HEK293 (cell line): Measurements from ENCODE around the gene DDAH1.

Source experiments
- CTCF ChIA-PET: fragments of 350-600 bp; formaldehyde crosslinking; extraction: SDS; loops from one replicate; lab custom pipeline; 2021; ENCODE audit warnings: antibody characterized with exemption; lab: Yijun Ruan, JAX
- POLR2A ChIA-PET: fragments of 300-600 bp; formaldehyde crosslinking; extraction: SDS; loops from one replicate; lab custom pipeline; 2020; ENCODE audit warnings: antibody characterized with exemption, inconsistent platforms; lab: Yijun Ruan, JAX
- H3K27ac ChIP-seq: fragments of 200-500 bp; sonication (Bioruptor generic); 2 replicates; pipeline ENCODE4 v1.5.1; 2014; ENCODE audit warnings: low read depth, low read length, control low read depth, inconsistent platforms; ENCODE audit errors: extremely low read depth
- H3K36me3 ChIP-seq, 2 experiments: fragments of 200-500 bp in 1 of 2; sonication (Bioruptor generic) in 1 of 2; 1 replicate in 1 of 2; 2 replicates in 1 of 2; pipeline ENCODE4 v1.5.1; 2014 to 2017; ENCODE audit warnings: inconsistent platforms in 2 of 2, low read length in 2 of 2; ENCODE audit not compliant: control insufficient read depth in 2 of 2, insufficient read depth in 1 of 2
- H3K4me1 ChIP-seq: fragments of 200-500 bp; sonication (Bioruptor generic); 2 replicates; pipeline ENCODE4 v1.5.1; 2014; ENCODE audit warnings: mild to moderate bottlenecking, low read length, inconsistent platforms; ENCODE audit not compliant: control insufficient read depth, insufficient read depth
- H3K4me3 ChIP-seq: 2 replicates; pipeline ENCODE4 v1.5.1; 2011; ENCODE audit warnings: low read depth, mild to moderate bottlenecking, control low read depth, low read length, moderate library complexity
- H3K9me3 ChIP-seq: fragments of 200-500 bp; sonication (Bioruptor generic); 2 replicates; pipeline ENCODE4 v1.5.1; 2014; ENCODE audit warnings: low read depth, low read length, inconsistent platforms; ENCODE audit not compliant: control insufficient read depth, insufficient read depth
- AEBP2 ChIP-seq: fragments of 450-650 bp; formaldehyde crosslinking; IDR thresholded peaks from 2 replicates; pipeline ENCODE4 v1.5.1; 2016; ENCODE audit warnings: missing biosample characterization, missing genetic modification characterization, borderline replicate concordance
- PRDM10 ChIP-seq: fragments of 450-650 bp; formaldehyde crosslinking; IDR thresholded peaks from 2 replicates; pipeline ENCODE4 v1.5.1; 2016; ENCODE audit warnings: missing biosample characterization, missing genetic modification characterization
- SCRT2 ChIP-seq: fragments of 450-650 bp; formaldehyde crosslinking; IDR thresholded peaks from 2 replicates; pipeline ENCODE4 v1.5.1; 2016; ENCODE audit warnings: missing biosample characterization, missing genetic modification characterization
- ZBTB6 ChIP-seq: fragments of 450-650 bp; formaldehyde crosslinking; IDR thresholded peaks from 2 replicates; pipeline ENCODE4 v1.5.1; 2017; ENCODE audit warnings: missing biosample characterization, missing genetic modification characterization
- ZEB2 ChIP-seq: fragments of 450-650 bp; formaldehyde crosslinking; IDR thresholded peaks from 2 replicates; pipeline ENCODE4 v1.5.1; 2016; ENCODE audit warnings: missing biosample characterization, missing genetic modification characterization
- ZFP69B ChIP-seq: fragments of 450-650 bp; formaldehyde crosslinking; IDR thresholded peaks from 2 replicates; pipeline ENCODE4 v1.5.1; 2016; ENCODE audit warnings: missing biosample characterization, missing genetic modification characterization
- ZNF155 ChIP-seq: fragments of 450-650 bp; formaldehyde crosslinking; IDR thresholded peaks from 2 replicates; pipeline ENCODE4 v1.5.1; 2016; ENCODE audit warnings: missing biosample characterization, missing genetic modification characterization
- ZNF169 ChIP-seq: fragments of 450-650 bp; formaldehyde crosslinking; IDR thresholded peaks from 2 replicates; pipeline ENCODE4 v1.5.1; 2016; ENCODE audit warnings: missing biosample characterization, missing genetic modification characterization
- ZNF18 ChIP-seq: fragments of 450-650 bp; formaldehyde crosslinking; IDR thresholded peaks from 2 replicates; pipeline ENCODE4 v1.5.1; 2016; ENCODE audit warnings: missing biosample characterization, missing genetic modification characterization
- ZNF274 ChIP-seq, 2 experiments: fragments of 200-500 bp in 1 of 2; fragments of 450-650 bp in 1 of 2; sonication (Bioruptor generic) in 1 of 2; formaldehyde crosslinking in 1 of 2; IDR thresholded peaks; 2 replicates each; pipeline versions ENCODE4 v1.5.1 to v1.6.1; 2014 to 2016; ENCODE audit warnings: borderline replicate concordance in 1 of 2, inconsistent platforms in 1 of 2, low read length in 1 of 2, missing biosample characterization in 1 of 2, missing genetic modification characterization in 1 of 2
- ZNF362 ChIP-seq: fragments of 450-650 bp; formaldehyde crosslinking; IDR thresholded peaks from 2 replicates; pipeline ENCODE4 v1.5.1; 2016; ENCODE audit warnings: missing biosample characterization, missing genetic modification characterization
- ZNF416 ChIP-seq: fragments of 450-650 bp; formaldehyde crosslinking; IDR thresholded peaks from 2 replicates; pipeline ENCODE4 v1.5.1; 2016; ENCODE audit warnings: missing biosample characterization, missing genetic modification characterization
- ZNF423 ChIP-seq: fragments of 450-650 bp; formaldehyde crosslinking; IDR thresholded peaks from 2 replicates; pipeline ENCODE4 v1.5.1; 2016; ENCODE audit warnings: missing biosample characterization, missing genetic modification characterization
- ZNF521 ChIP-seq: fragments of 450-650 bp; formaldehyde crosslinking; IDR thresholded peaks from 2 replicates; pipeline ENCODE4 v1.5.1; 2017; ENCODE audit warnings: missing biosample characterization, mild to moderate bottlenecking, missing genetic modification characterization
- ZNF558 ChIP-seq: fragments of 450-650 bp; formaldehyde crosslinking; IDR thresholded peaks from 2 replicates; pipeline ENCODE4 v1.5.1; 2016; ENCODE audit warnings: missing biosample characterization, missing genetic modification characterization
- ZNF561 ChIP-seq: fragments of 450-650 bp; IDR thresholded peaks from 2 replicates; pipeline ENCODE4 v1.5.1; 2018; ENCODE audit warnings: missing biosample characterization, missing genetic modification characterization, borderline replicate concordance
- ZNF585B ChIP-seq: fragments of 450-650 bp; formaldehyde crosslinking; IDR thresholded peaks from 2 replicates; pipeline ENCODE4 v1.5.1; 2016; ENCODE audit warnings: missing biosample characterization, missing genetic modification characterization
- ZNF629 ChIP-seq: fragments of 450-650 bp; formaldehyde crosslinking; IDR thresholded peaks from 2 replicates; pipeline ENCODE4 v1.5.1; 2017; ENCODE audit warnings: missing biosample characterization, missing genetic modification characterization
- ZNF658 ChIP-seq: fragments of 450-650 bp; formaldehyde crosslinking; IDR thresholded peaks from 2 replicates; pipeline ENCODE4; 2016; ENCODE audit warnings: missing biosample characterization, missing genetic modification characterization
- ZNF660 ChIP-seq: fragments of 450-650 bp; IDR thresholded peaks from 2 replicates; pipeline ENCODE4 v1.5.1; 2018; ENCODE audit warnings: missing biosample characterization, mild to moderate bottlenecking, missing genetic modification characterization
- ZNF837 ChIP-seq: fragments of 450-650 bp; formaldehyde crosslinking; IDR thresholded peaks from 2 replicates; pipeline ENCODE4 v1.5.1; 2016; ENCODE audit warnings: missing biosample characterization, missing genetic modification characterization

Gene DDAH1

GRCh38 chr1:85359874-85360721, 104.9 kb downstream of the DDAH1 start:
- Histone ChIP-seq H3K4me1 (no peaks in the 10 kb centered on the region), H3K36me3 (no peaks in the 10 kb centered on the region)
- no peak for TF ChIP-seq ZNF362
- TF ChIP-seq ZNF155: no peak
- no peak for TF ChIP-seq ZNF561 (tag by site-specific recombination)
- no peak for TF ChIP-seq ZEB2
- TF ChIP-seq ZFP69B (tag by site-specific recombination): no peak
- no peak for TF ChIP-seq ZNF169 (tag by site-specific recombination)
- TF ChIP-seq ZNF18 (tag by site-specific recombination): no peak
- TF ChIP-seq ZNF416 (tag by site-specific recombination): no peak
- no peak for TF ChIP-seq ZNF629 (tag by site-specific recombination)
- no peak for TF ChIP-seq ZNF837 (tag by site-specific recombination)
- no peak for TF ChIP-seq ZNF558 (tag by site-specific recombination)
- no peak for TF ChIP-seq ZNF274 (IDR thresholded peaks at IDR 0.05; ENCODE audit: low read length)
- TF ChIP-seq ZNF274 (tag by site-specific recombination; IDR thresholded peaks at IDR 0.05; ENCODE audit: borderline replicate concordance): no peak
- TF ChIP-seq ZNF658 (tag by site-specific recombination): no peak
- TF ChIP-seq, all 188 proteins: peak for 0
- H3K27ac ChIP-seq: no peak overlapping the region
- POLR2A ChIA-PET: no interaction called here
- no peaks in the 10 kb centered on the region for H3K9me3 ChIP-seq
- H3K4me3 ChIP-seq: no peak overlapping the region
- CTCF ChIA-PET: interaction anchor here (0.6 to 1.1 kb wide), 2 partner anchors 16 to 846 kb away, joined by 3 to 7 read pairs; no protein-coding TSS in a partner anchor

GRCh38 chr1:85358702-85359438, 106.1 kb downstream of the DDAH1 start:
- POLR2A ChIA-PET: no interaction called here
- H3K4me1 ChIP-seq: no peaks in the 10 kb centered on the region
- no peaks in the 10 kb centered on the region for H3K9me3 ChIP-seq
- H3K36me3 ChIP-seq: no peaks in the 10 kb centered on the region
- CTCF ChIA-PET: interaction anchor here (0.6 kb wide), 1 partner anchor 408 kb away, joined by 8 read pairs; no protein-coding TSS in a partner anchor
- no peak overlapping the region for H3K27ac ChIP-seq
- TF ChIP-seq ZNF585B (tag by site-specific recombination): no peak
- peak; percentile 53; the same call in 1 of the 2 replicates for TF ChIP-seq SCRT2 (tag by site-specific recombination)
- no peak overlapping the region for H3K4me3 ChIP-seq

GRCh38 chr1:85357817-85358216, 107.1 kb downstream of the DDAH1 start:
- H3K36me3 ChIP-seq: no peaks in the 10 kb centered on the region
- no peak overlapping the region for H3K4me3 ChIP-seq
- ChIA-PET POLR2A (no interaction called here), CTCF (no interaction called here)
- H3K4me1 ChIP-seq: no peaks in the 10 kb centered on the region
- no peak overlapping the region for H3K27ac ChIP-seq
- no peaks in the 10 kb centered on the region for H3K9me3 ChIP-seq
- TF ChIP-seq ZNF521 (tag by site-specific recombination) (no peak), PRDM10 (tag by site-specific recombination) (no peak), ZNF423 (tag by site-specific recombination) (no peak), AEBP2 (tag by site-specific recombination) (no peak), ZNF660 (tag by site-specific recombination) (no peak), ZBTB6 (tag by site-specific recombination) (no peak)
